Measurements from ENCODE around the gene C10orf71.

DNA sequence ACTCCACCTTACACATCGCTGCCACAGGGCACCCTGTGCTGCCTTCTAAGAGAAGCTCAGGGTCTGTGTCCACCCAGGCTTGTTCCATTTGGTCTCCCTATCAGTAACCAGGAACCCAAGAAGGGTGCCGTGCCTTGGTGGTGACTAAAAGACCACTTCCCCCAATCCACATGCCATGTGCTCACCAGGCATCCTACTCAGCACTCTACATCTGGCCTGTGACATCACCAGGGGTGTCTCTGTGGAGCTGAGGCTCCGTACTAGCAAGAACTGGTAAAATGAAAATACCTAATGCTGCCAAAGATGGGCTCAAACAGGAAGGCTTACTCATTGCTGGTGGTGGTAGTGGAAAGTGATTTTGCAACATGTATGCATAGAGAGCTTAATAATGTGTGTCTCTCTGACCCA is 19.0 kb upstream of the C10orf71 start:
- TF ChIP-seq, protein P1, sequence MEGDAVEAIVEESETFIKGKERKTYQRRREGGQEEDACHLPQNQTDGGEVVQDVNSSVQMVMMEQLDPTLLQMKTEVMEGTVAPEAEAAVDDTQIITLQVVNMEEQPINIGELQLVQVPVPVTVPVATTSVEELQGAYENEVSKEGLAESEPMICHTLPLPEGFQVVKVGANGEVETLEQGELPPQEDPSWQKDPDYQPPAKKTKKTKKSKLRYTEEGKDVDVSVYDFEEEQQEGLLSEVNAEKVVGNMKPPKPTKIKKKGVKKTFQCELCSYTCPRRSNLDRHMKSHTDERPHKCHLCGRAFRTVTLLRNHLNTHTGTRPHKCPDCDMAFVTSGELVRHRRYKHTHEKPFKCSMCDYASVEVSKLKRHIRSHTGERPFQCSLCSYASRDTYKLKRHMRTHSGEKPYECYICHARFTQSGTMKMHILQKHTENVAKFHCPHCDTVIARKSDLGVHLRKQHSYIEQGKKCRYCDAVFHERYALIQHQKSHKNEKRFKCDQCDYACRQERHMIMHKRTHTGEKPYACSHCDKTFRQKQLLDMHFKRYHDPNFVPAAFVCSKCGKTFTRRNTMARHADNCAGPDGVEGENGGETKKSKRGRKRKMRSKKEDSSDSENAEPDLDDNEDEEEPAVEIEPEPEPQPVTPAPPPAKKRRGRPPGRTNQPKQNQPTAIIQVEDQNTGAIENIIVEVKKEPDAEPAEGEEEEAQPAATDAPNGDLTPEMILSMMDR (IDR thresholded peaks at IDR 0.05) = no peak
- TF ChIP-seq POLR2A (IDR thresholded peaks at IDR 0.05) (no peak), POLR2AphosphoS5 (IDR thresholded peaks at IDR 0.05) (no peak)
